ENCODE data around the gene CD53.
"Not testable (repeated sequence)": the region's sequence is repeated elsewhere in the genome, so short reads cannot be mapped to it uniquely, and the experiment has no call there.

Gene CD53

DNA sequence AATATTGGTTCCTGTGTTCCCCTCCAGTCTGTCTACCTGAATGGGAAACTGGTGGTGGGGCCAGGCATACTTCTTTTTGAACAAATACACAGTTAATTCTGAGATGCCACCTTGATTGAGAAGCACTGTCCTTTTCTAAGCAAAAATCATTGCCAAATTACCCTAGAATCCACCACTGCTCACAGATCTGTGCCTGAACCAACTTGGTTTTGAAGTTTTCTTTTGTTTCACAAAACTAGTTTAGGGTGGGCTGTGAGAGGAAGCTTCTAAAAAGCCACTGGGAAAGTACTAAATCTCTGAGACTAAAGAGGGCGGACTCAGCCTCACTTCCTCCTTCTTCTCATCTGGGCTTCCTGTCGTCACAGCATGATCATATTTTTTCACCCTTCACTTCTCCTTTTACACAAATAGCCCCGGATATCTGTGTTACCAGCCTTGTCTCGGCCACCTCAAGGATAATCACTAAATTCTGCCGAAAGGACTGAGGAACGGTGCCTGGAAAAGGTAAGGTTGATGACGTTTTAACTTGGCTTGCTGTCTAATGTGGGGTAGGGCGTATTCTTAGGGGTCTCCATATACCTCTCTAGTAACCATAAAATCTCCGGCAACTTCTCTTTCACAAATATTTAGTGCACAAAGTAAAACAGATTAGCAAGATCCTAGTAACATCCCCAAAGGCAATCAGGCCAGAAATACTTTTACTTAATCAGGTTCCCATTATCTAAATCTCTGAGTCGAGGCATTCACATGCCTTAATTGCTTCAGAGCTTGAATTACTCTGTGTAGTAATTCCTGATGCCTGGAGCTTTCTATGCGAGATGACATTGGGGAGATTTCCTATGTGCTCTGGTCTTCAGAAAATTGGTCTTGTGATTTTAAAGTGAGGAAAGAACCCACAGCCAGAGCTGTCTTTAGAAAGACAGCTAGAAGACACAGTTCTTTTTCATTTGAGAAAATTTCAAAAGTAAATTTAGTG is at the start of gene CD53:
TSS of gene CD53 (plus strand) at position 404 of the 976 bp plus-strand sequence. CDS start 18,261 bp downstream, outside the sequence.
- no peak for DNase-seq (ENCODE audit: low read depth)

DNA sequence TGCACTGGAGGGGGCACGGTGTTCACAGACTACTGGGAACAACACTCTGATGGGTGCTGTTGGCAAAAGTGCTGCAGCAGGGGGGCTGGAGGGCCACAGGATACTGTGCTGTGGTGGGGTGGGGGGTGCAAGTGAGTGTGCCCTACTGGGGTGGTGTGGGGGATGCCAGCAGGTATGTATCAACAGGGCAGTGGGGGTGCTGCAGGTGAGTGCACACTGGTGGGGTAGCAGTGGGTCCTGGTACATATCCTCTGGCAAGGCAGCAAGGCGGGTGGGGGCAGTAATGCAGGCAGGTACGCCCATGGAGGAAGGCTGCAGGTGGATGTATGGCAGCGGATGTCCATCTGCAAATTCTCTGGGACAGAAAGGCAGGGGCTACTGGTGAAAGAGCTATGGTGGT is 48.8 kb upstream of the CD53 start:
- DNase-seq (ENCODE audit: low read depth), result no peak

GRCh38 chr1:110829955-110830553 is 42.9 kb upstream of the CD53 start:
- DNase-seq (ENCODE audit: low read depth), result no peak

GRCh38 chr1:110833779-110834178 is 39.2 kb upstream of the CD53 start:
- DNase-seq (ENCODE audit: low read depth), result not testable (repeated sequence)

DNA sequence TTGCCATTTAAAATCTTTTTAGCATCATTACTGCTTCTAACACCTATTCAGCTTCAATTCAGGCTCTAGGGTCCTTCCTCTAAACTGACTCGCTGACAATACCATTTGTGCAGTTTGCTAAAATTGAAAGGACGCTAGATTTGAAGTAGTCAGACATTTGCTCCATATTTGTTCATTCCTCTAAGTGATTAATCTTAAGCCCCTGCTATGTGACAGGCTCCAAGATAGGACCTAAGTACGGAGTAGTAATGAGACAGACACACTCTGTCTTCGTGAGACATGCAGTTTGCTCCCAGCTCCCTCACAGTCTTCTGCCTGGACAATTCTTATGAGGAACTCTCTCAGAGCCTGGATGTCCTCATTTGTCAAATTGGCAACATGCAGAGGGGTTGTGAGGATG is 26.1 kb upstream of the CD53 start:
- no peak for DNase-seq (ENCODE audit: low read depth)

GRCh38 chr1:110850145-110850544 is 22.8 kb upstream of the CD53 start:
- no peak for DNase-seq (ENCODE audit: low read depth)

GRCh38 chr1:110850627-110851026 is 22.3 kb upstream of the CD53 start:
- no peak for DNase-seq (ENCODE audit: low read depth)

- DNase-seq (ENCODE audit: low read depth), result no peak
These were observed 19.8 kb upstream of the CD53 start for GRCh38 chr1:110853135-110853534.

GRCh38 chr1:110856410-110856809 is 16.5 kb upstream of the CD53 start:
- DNase-seq (ENCODE audit: low read depth), result no peak

- DNase-seq (ENCODE audit: low read depth), result no peak
These were observed 14.7 kb upstream of the CD53 start for GRCh38 chr1:110857964-110858948.

DNA sequence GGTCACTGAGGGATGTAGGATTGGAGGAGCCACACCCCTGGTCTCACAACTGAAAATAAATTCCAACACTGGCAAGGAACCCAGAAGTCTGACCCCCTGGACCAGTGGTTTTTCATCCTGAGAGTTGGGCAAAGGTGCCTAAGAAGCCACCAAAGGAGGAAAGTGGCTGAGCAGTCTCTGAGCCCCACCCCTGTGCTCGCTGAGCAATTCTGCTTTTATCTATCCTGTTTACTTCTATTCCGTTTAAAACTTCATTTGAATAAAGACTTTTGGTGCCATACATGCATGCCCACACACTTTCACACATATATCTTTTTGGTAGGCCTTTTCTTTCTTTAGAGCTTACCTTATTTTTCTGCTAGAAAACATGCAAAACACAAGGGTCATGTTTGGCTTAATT is 13.9 kb upstream of the CD53 start:
- DNase-seq (ENCODE audit: low read depth), result no peak

- no peak for DNase-seq (ENCODE audit: low read depth)
These were observed 12.8 kb upstream of the CD53 start for GRCh38 chr1:110860174-110860573.

GRCh38 chr1:110860620-110861019 is 12.3 kb upstream of the CD53 start:
- not testable (repeated sequence) for DNase-seq (ENCODE audit: low read depth)

- DNase-seq (ENCODE audit: low read depth), result not testable (repeated sequence)
These were observed 11.0 kb upstream of the CD53 start for GRCh38 chr1:110861942-110862341.

DNA sequence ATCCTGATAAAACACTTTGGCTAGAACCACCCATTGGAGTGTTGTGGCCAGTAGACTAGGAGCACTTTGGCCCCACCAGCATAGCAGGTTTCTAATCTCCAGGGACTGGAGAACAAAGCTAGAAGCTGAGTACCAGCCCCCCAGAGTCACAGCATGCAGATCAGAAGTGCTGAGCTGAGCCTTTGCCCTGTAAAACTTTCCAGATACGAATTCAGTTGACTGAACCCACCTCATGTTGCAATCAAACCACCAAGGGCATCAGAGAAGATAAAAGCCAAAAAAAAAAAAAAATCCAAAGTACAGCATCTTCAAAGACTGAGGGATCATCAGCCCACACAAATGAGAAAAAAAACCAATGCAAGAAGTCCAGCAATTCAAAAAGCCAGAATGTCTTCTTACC is 8.7 kb upstream of the CD53 start:
- DNase-seq (ENCODE audit: low read depth), result no peak

- DNase-seq (ENCODE audit: low read depth), result no peak
These were observed 2.1 kb upstream of the CD53 start for GRCh38 chr1:110870721-110871388.

GRCh38 chr1:110872366-110872744 is 593 bp upstream of the CD53 start:
- DNase-seq (ENCODE audit: low read depth), result no peak

DNA sequence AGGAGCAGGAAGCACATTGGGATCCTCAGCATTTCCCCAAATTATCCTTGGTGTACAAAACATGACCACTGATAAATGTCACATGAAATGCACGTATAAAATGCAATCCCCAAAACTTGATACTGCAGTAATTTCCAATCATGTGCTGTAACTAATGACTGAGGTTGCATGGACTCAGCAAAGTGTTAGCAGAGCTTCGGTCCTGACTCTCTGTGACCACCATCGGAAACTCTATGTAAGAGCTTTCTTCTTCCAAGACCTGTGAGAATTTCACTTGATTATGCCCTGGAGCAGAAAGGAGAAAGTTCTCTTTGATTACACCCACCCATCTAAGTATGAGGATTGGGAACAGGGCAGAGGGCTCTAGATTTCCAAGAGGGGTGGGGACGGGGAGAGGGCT is 908 bp downstream of the CD53 start:
- no peak for DNase-seq (ENCODE audit: low read depth)

GRCh38 chr1:110874324-110875215 is 1.6 kb downstream of the CD53 start:
- DNase-seq (ENCODE audit: low read depth), result no peak

DNA sequence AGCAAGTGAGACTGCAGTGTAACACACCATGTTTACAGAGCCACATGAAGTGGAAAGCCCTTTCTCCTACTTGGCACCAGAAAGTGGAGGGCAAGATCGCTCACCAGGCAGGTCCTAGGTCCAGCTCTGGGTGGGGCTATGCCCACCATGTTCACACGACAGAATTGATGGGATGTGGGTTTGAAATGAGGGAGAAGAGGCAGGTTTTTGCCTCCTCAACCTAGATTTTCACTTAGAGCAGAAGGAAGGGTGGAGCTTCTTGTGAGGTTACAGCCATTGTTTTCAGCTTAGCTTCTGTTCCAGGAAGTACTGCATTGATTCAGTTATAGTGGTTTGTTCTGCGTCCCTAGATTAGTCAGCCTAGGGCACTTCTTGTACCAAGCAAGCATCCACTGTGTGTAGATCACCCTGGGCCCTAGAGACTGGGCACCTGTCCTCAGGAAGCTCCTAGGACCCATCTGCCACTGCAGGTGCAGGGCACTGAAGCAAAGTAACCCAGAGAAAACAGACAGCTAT is 2.3 kb downstream of the CD53 start:
- DNase-seq (ENCODE audit: low read depth), result no peak
